ENCODE results near the gene VSIG2. TPM values are rescaled to one million over a fixed set of nuclear protein-coding genes. Genes with fewer than 3 reads are reported as not detected.
A peak's percentile ranks its signal among the peaks of the same experiment; 100 is the strongest.
"Not testable (repeated sequence)": the region's sequence is repeated elsewhere in the genome, so short reads cannot be mapped to it uniquely, and the experiment has no call there.

The VSIG2 gene
- total RNA-seq, 1 donor from 2014 or later = 0.74 TPM

DNA sequence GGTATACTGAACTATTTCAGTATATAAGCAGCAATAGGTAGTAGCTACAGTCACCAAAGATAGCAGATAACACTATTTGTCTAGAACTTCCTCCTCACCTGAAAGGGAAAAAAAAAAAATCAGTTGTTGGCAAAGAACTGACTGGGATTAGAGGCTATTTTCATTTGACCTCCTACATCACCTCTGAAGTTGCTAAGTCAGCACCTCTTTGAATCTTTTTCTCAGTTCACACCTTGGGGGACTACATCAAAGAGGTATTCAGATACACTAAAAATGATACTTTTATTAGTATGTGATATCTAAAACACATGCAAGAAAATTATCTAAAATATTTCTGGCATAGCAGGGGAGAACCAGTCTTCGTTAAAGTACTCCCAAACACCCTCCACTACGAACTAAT lies 32.0 kb upstream of the VSIG2 start:
- DNase-seq (ENCODE audit: extremely low spot score in 2 of 2) = no peak
- Histone ChIP-seq H3K27ac (no peak overlapping the region), H3K9me3 (no peaks in the 10 kb centered on the region), H3K4me3 (no peak overlapping the region), H3K4me1 (no peaks in the 10 kb centered on the region), H3K36me3 (no peaks in the 10 kb centered on the region), H3K27me3 (no peaks in the 10 kb centered on the region)
- TF ChIP-seq POLR2A (IDR thresholded peaks at IDR 0.05) = no peak
- TF ChIP-seq, protein P1, sequence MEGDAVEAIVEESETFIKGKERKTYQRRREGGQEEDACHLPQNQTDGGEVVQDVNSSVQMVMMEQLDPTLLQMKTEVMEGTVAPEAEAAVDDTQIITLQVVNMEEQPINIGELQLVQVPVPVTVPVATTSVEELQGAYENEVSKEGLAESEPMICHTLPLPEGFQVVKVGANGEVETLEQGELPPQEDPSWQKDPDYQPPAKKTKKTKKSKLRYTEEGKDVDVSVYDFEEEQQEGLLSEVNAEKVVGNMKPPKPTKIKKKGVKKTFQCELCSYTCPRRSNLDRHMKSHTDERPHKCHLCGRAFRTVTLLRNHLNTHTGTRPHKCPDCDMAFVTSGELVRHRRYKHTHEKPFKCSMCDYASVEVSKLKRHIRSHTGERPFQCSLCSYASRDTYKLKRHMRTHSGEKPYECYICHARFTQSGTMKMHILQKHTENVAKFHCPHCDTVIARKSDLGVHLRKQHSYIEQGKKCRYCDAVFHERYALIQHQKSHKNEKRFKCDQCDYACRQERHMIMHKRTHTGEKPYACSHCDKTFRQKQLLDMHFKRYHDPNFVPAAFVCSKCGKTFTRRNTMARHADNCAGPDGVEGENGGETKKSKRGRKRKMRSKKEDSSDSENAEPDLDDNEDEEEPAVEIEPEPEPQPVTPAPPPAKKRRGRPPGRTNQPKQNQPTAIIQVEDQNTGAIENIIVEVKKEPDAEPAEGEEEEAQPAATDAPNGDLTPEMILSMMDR (IDR thresholded peaks at IDR 0.05) = no peak
- no peak for TF ChIP-seq POLR2AphosphoS5 (IDR thresholded peaks at IDR 0.05; ENCODE audit: insufficient read depth in 1 of 2, low read depth in 1 of 2)
- intact Hi-C loops (cut with DNase I) = no loop called here

DNA sequence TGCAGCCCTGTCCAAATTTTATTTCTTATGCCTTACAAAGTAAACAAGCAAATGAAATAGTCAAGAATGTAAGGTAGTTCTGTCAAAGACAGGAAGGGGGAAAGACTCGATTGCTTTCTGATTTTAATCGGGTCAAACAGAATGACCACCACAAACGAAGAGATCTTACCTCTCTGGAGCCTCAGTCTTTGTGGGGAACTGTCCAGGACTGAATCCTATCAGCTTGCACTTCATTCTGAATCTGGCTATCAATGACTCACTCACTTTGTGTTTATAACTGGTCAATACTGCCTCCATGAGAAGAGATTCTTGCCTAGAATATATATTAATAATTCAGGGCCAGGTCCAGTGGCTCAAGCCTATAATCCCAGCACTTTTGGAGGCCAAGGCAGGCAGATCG lies 30.9 kb upstream of the VSIG2 start:
- TF ChIP-seq POLR2A (IDR thresholded peaks at IDR 0.05) (no peak), POLR2AphosphoS5 (IDR thresholded peaks at IDR 0.05; ENCODE audit: insufficient read depth in 1 of 2, low read depth in 1 of 2) (no peak)
- TF ChIP-seq, protein P1 (IDR thresholded peaks at IDR 0.05) = no peak
- Histone ChIP-seq H3K4me1 (no peaks in the 10 kb centered on the region), H3K36me3 (no peaks in the 10 kb centered on the region), H3K27ac (no peak overlapping the region), H3K27me3 (no peaks in the 10 kb centered on the region), H3K4me3 (no peak overlapping the region), H3K9me3 (no peaks in the 10 kb centered on the region)
- intact Hi-C loops (cut with DNase I) = no loop called here
- DNase-seq (ENCODE audit: extremely low spot score in 2 of 2) = no peak

DNA sequence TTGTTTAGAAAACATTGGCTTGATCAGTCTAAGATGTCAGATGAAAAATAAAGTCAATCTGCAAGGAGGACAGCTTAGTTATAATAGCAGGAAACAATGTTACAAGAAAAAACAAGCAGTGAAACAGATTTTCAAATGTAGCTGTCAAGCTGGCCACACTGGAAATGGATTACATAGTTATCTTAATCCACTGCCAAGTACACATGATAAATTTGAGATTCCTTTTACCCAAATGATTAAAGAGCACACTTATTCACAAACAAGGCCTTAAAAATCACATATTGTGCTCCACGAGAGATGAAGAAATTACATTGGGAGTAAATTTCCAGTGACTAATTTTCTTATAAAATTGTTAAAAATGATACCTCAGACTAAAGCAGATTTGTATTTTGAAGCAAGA lies 27.5 kb upstream of the VSIG2 start:
- Histone ChIP-seq H3K9me3 (no peaks in the 10 kb centered on the region), H3K4me1 (no peaks in the 10 kb centered on the region), H3K4me3 (no peak overlapping the region), H3K27me3 (no peaks in the 10 kb centered on the region), H3K36me3 (no peaks in the 10 kb centered on the region), H3K27ac (no peak overlapping the region)
- intact Hi-C loops (cut with DNase I) = no loop called here
- no peak for DNase-seq (ENCODE audit: extremely low spot score in 2 of 2)
- TF ChIP-seq POLR2AphosphoS5 (IDR thresholded peaks at IDR 0.05; ENCODE audit: insufficient read depth in 1 of 2, low read depth in 1 of 2) = no peak
- no peak for TF ChIP-seq POLR2A (IDR thresholded peaks at IDR 0.05)
- TF ChIP-seq, protein P1 (IDR thresholded peaks at IDR 0.05) = no peak

DNA sequence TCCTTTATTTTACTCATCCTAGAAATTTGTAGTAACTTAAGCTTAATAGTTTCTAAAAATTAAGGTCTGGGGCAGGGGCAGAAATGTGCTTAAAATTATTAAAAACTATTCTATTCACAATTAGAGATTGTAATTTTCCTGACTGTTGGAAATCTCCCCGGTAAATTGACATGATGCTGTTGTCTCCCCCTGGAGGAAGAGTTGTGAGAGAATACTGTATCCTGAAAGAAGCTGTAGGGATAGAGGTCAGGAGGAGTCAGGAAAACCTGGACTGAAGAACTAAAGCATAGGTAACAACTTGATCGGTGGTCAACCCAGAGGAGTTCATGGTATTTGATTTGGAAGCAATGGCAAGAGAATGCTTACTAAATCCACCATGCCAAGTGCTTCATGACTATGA lies 26.2 kb upstream of the VSIG2 start:
- H3K27ac ChIP-seq = no peak overlapping the region
- no peaks in the 10 kb centered on the region for H3K9me3 ChIP-seq
- no peaks in the 10 kb centered on the region for H3K4me1 ChIP-seq
- H3K4me3 ChIP-seq = no peak overlapping the region
- H3K27me3 ChIP-seq = no peaks in the 10 kb centered on the region
- intact Hi-C loops (cut with DNase I) = no loop called here
- no peak for TF ChIP-seq POLR2A (IDR thresholded peaks at IDR 0.05)
- no peak for TF ChIP-seq POLR2AphosphoS5 (IDR thresholded peaks at IDR 0.05; ENCODE audit: insufficient read depth in 1 of 2, low read depth in 1 of 2)
- TF ChIP-seq, protein P1 (IDR thresholded peaks at IDR 0.05) = no peak
- no peaks in the 10 kb centered on the region for H3K36me3 ChIP-seq
- no peak for DNase-seq (ENCODE audit: extremely low spot score in 2 of 2)

DNA sequence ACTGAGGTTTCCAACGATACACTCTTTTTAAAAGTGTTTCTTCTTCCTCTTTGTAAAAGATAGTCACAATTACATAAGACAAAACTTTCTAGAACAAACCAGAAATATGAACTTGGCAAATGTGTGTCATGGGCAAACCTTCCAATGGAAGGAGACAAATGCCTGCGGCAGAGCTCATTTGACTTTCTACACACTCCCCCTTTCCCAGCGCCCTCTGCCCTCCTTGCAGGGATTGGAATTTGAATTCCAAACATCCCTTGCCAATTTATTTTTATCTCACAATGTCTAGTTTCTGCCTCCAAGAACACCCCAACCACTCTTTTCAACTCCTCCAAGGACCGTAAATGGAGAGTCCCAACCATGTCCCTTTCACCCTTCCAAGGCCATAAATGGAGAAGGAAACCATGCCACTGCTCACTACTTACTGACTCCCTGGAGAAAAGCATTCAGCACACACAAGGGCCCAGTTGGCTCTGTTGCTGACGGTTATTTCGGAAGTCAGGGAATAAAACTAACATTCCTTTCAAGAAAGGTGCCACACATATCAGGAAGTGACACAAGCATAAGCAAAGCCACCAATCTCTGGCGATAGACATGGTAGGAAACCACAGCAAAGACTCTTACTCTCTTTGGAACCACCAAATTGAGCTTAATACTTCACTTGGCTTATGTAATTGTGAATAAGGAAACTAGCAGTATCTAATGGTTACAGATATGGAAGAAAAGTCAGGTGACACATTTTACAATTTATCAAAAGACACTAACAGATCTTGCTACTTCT lies 25.0 kb upstream of the VSIG2 start:
- TF ChIP-seq POLR2AphosphoS5 (IDR thresholded peaks at IDR 0.05; ENCODE audit: insufficient read depth in 1 of 2, low read depth in 1 of 2) = no peak
- TF ChIP-seq, protein P1 (IDR thresholded peaks at IDR 0.05) = no peak
- no peak for TF ChIP-seq POLR2A (IDR thresholded peaks at IDR 0.05)
- Histone ChIP-seq H3K4me3 (no peak overlapping the region), H3K36me3 (peaks cover 0 to 8% of the 10 kb centered on the region in 2 donors), H3K9me3 (no peaks in the 10 kb centered on the region), H3K27me3 (no peaks in the 10 kb centered on the region), H3K4me1 (no peaks in the 10 kb centered on the region), H3K27ac (peak overlapping the region; percentile 27)
- intact Hi-C loops (cut with DNase I) = no loop called here
- DNase-seq (ENCODE audit: extremely low spot score in 2 of 2) = no peak

DNA sequence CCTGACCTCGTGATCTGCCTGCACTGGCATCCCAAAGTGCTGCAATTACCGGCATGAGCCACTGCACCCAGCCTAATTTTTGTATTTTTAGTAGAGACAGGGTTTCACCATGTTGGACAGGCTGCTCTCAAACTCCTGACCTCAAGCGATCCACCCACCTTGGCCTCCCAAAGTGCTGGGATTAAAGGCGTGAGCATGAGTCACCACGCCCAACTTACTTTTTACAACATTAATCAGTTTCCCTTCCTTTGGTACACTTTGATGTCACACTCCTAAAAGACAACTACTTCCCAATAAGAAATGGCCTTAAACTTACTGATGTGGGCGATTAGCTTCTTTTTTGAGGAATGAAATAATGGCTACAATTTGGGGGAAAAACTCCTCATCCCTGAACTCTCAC lies 18.9 kb upstream of the VSIG2 start:
- H3K9me3 ChIP-seq; H3K27ac ChIP-seq; H3K4me1 ChIP-seq; H3K4me3 ChIP-seq; H3K27me3 ChIP-seq; DNase-seq (ENCODE audit: extremely low spot score in 2 of 2); intact Hi-C loops (cut with DNase I): not testable (repeated sequence)
- H3K36me3 ChIP-seq = peaks cover 0 to 13% of the 10 kb centered on the region in 2 donors
